Trophoblast cell (in vitro differentiated cells and primary cell): Measurements from ENCODE around the gene JUP.
A peak's percentile ranks its signal among the peaks of the same experiment; 100 is the strongest.

Experiments
- DNase-seq, 2 donors: peaks; one replicate each; pipeline ENCODE4 v3.0.0-alpha.2; 2016
- H2AFZ ChIP-seq: 2 replicates; pipeline ENCODE4 v1.6.1; 2013; ENCODE audit warnings: low read length, moderate library complexity, mild to moderate bottlenecking; ENCODE audit not compliant: insufficient read depth, poor library complexity
- H2AK5ac ChIP-seq: 2 replicates; pipeline ENCODE4 v1.6.1; 2013; ENCODE audit warnings: mild to moderate bottlenecking, low read length
- H2BK120ac ChIP-seq: 2 replicates; pipeline ENCODE4 v1.6.1; 2013; ENCODE audit warnings: low read length, mild to moderate bottlenecking, moderate library complexity; ENCODE audit not compliant: insufficient read depth, poor library complexity
- H2BK12ac ChIP-seq: 2 replicates; pipeline ENCODE4 v1.6.1; 2013; ENCODE audit warnings: mild to moderate bottlenecking, low read length, moderate library complexity
- H2BK5ac ChIP-seq: 2 replicates; pipeline ENCODE4 v1.6.1; 2013; ENCODE audit warnings: low read length, low read depth, moderate library complexity, mild to moderate bottlenecking; ENCODE audit not compliant: poor library complexity
- H3K14ac ChIP-seq: 2 replicates; pipeline ENCODE4 v1.6.1; 2013; ENCODE audit warnings: mild to moderate bottlenecking, low read length
- H3K18ac ChIP-seq: 2 replicates; pipeline ENCODE4 v1.6.1; 2013; ENCODE audit warnings: mild to moderate bottlenecking, low read length
- H3K23ac ChIP-seq: 2 replicates; pipeline ENCODE4 v1.6.1; 2013; ENCODE audit warnings: low read length
- H3K27ac ChIP-seq: 2 replicates; pipeline ENCODE4 v1.5.1; 2013; ENCODE audit warnings: low read depth, mild to moderate bottlenecking, inconsistent platforms, low read length, moderate library complexity
- H3K27me3 ChIP-seq: 2 replicates; pipeline ENCODE4 v1.6.1; 2013; ENCODE audit warnings: inconsistent platforms, mild to moderate bottlenecking, low read length, moderate library complexity; ENCODE audit not compliant: insufficient read depth
- H3K36me3 ChIP-seq, 2 experiments: 1 replicate in 1 of 2; 2 replicates in 1 of 2; pipeline ENCODE4 v1.6.1; 2013; ENCODE audit warnings: low read length in 2 of 2, mild to moderate bottlenecking in 2 of 2, moderate library complexity in 1 of 2; ENCODE audit not compliant: insufficient read depth in 2 of 2, control insufficient read depth in 1 of 2
- H3K4ac ChIP-seq: 2 replicates; pipeline ENCODE4 v1.6.1; 2013; ENCODE audit warnings: low read depth, mild to moderate bottlenecking, low read length, moderate library complexity
- H3K4me1 ChIP-seq, 2 experiments: 1 replicate in 1 of 2; 2 replicates in 1 of 2; pipeline ENCODE4 v1.6.1; 2013; ENCODE audit warnings: low read length in 2 of 2, mild to moderate bottlenecking in 2 of 2, moderate library complexity in 1 of 2; ENCODE audit not compliant: insufficient read depth in 2 of 2, control insufficient read depth in 1 of 2
- H3K4me2 ChIP-seq: 2 replicates; pipeline ENCODE4 v1.6.1; 2013; ENCODE audit warnings: inconsistent platforms, mild to moderate bottlenecking, low read length, moderate library complexity
- H3K4me3 ChIP-seq: 2 replicates; pipeline ENCODE4 v1.5.1; 2013; ENCODE audit warnings: mild to moderate bottlenecking, low read depth, low read length, inconsistent platforms
- H3K79me1 ChIP-seq: one replicate; pipeline ENCODE4 v1.6.1; 2013; ENCODE audit warnings: low read length
- H3K79me2 ChIP-seq: 2 replicates; pipeline ENCODE4 v1.6.1; 2013; ENCODE audit warnings: low read length, mild to moderate bottlenecking; ENCODE audit not compliant: control insufficient read depth, insufficient read depth, poor library complexity
- H3K9ac ChIP-seq: 2 replicates; pipeline ENCODE4 v1.6.1; 2013; ENCODE audit warnings: mild to moderate bottlenecking, low read length
- H3K9me3 ChIP-seq: 2 replicates; pipeline ENCODE4 v1.6.1; 2013; ENCODE audit warnings: low read depth, mild to moderate bottlenecking, control low read depth, inconsistent platforms, low read length; ENCODE audit not compliant: insufficient read depth
- H4K12ac ChIP-seq: 2 replicates; pipeline ENCODE4 v1.6.1; 2013; ENCODE audit warnings: low read depth, mild to moderate bottlenecking, low read length, moderate library complexity
- H4K8ac ChIP-seq: 2 replicates; pipeline ENCODE4 v1.6.1; 2013; ENCODE audit warnings: low read depth, mild to moderate bottlenecking, low read length, moderate library complexity
- H4K91ac ChIP-seq: one replicate; pipeline ENCODE4 v1.6.1; 2013; ENCODE audit warnings: low read depth, mild to moderate bottlenecking, low read length, moderate library complexity
- WGBS: extraction: QIAGEN DNeasy Blood & Tissue Kit; methylation state at CpG from one replicate; pipeline ENCODE4 v1.1.7; 2013; ENCODE audit warnings: missing lambda C conversion rate; ENCODE audit not compliant: insufficient read length, insufficient coverage; ENCODE audit errors: extremely low coverage; 5-methylcytosine and 5-hydroxymethylcytosine counted together

JUP gene

DNA sequence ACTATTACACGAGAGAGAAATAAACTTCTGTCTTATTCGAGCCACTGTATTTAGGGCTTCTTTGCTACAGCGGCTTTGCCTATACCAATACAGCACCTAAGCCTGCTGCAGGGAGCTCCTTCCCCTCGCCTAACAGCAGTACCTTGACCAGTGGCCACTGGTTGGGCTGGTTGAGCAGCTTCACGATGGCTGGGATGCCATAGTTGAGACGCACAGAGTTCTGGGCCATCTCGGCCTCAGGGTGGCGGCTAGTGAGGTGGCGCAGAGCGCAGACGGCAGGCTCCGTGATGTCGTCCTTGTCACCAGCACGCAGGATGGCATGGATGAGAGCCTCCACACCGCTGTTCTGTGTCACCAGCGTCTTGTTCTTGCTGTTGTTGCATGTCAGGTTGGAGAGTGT, 23.7 kb downstream of the JUP start:
- Histone ChIP-seq H3K79me1 (no peaks in the 10 kb centered on the region), H2AFZ (no peak overlapping the region), H2AK5ac (no peak overlapping the region), H2BK120ac (no peak overlapping the region), H3K4ac (no peak overlapping the region), H3K4me2 (no peak overlapping the region), H3K18ac (peak overlapping the region; percentile 8), H3K9me3 (peaks cover 12% of the 10 kb centered on the region), H3K27me3 (no peaks in the 10 kb centered on the region), H3K27ac (peak overlapping the region; percentile 36), H2BK5ac (no peak overlapping the region), H3K23ac (no peak overlapping the region), H4K12ac (no peak overlapping the region), H3K9ac (no peak overlapping the region), H3K36me3 (peaks cover 81 to 83% of the 10 kb centered on the region in 2 experiments), H2BK12ac (no peak overlapping the region), H4K8ac (no peak overlapping the region), H3K79me2 (no peaks in the 10 kb centered on the region), H3K4me1 (peaks cover 2 to 8% of the 10 kb centered on the region in 2 experiments), H3K14ac (no peak overlapping the region), H4K91ac (no peak overlapping the region), H3K4me3 (no peak overlapping the region)
- WGBS: no CpG with 5 or more reads among the region's 16 CpGs
- DNase-seq: peak; percentile 97 to 98

DNA sequence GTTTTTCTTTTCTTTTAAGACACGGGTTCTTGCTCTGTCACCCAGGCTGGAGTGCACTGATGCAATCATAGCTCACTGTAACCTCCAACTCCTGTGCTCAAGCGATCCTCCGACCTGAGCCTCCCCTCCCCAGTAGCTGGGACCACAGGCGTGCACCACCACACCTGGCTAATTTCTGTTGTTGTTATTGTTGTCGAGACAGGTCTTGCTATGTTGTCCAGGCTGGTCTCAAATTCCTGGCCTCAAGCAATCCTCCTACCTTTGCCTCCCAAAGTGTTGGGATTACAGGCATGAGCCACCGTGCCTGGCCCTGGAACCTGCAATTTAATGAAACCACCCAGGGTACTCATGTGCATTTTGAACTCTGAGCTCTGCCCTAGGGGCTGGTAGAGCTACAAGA, 24.1 kb downstream of the JUP start:
- Histone ChIP-seq H2AFZ (no peak overlapping the region), H3K4me1 (peaks cover 2 to 8% of the 10 kb centered on the region in 2 experiments), H2AK5ac (no peak overlapping the region), H3K4ac (no peak overlapping the region), H3K23ac (no peak overlapping the region), H3K4me3 (no peak overlapping the region), H3K27ac (no peak overlapping the region), H3K36me3 (peaks cover 80 to 83% of the 10 kb centered on the region in 2 experiments), H3K18ac (no peak overlapping the region), H2BK5ac (no peak overlapping the region), H3K9me3 (peaks cover 12% of the 10 kb centered on the region), H4K8ac (no peak overlapping the region), H3K14ac (no peak overlapping the region), H3K4me2 (no peak overlapping the region), H3K9ac (no peak overlapping the region), H3K79me1 (no peaks in the 10 kb centered on the region), H4K91ac (no peak overlapping the region), H4K12ac (no peak overlapping the region), H2BK120ac (no peak overlapping the region), H2BK12ac (no peak overlapping the region), H3K79me2 (no peaks in the 10 kb centered on the region), H3K27me3 (no peaks in the 10 kb centered on the region)
- DNase-seq: peak; percentile 64 to 90
- WGBS: no CpG with 5 or more reads among the region's 6 CpGs

DNA sequence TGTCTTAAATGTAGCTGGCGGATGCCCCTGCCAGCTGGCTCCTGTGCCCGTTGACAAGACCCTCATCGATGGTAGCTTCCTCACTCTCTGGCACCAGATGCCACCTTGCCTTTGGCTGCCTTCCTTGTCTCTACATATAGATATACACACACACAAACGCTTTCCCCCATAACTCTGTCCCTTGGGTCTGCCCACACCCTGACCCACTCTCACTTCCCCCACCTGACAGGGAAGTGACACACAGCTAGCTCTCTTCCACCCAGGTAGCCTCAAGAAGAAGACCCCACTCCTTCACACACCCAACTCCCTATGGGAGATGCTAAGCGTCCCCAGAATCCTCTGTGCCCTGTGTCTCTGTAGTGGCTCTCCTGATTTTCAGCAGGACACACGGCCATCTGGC, 25.6 kb downstream of the JUP start:
- no peak overlapping the region for H2AFZ ChIP-seq
- H3K79me2 ChIP-seq: no peaks in the 10 kb centered on the region
- no peak overlapping the region for H3K4ac ChIP-seq
- H3K4me2 ChIP-seq: no peak overlapping the region
- no peak overlapping the region for H4K91ac ChIP-seq
- no CpG with 5 or more reads among the region's 6 CpGs for WGBS
- no peak overlapping the region for H3K23ac ChIP-seq
- H2BK120ac ChIP-seq: no peak overlapping the region
- H3K4me3 ChIP-seq: no peak overlapping the region
- no peak overlapping the region for H2BK5ac ChIP-seq
- H4K12ac ChIP-seq: no peak overlapping the region
- H3K9me3 ChIP-seq: peaks cover 12% of the 10 kb centered on the region
- no peak overlapping the region for H4K8ac ChIP-seq
- H3K18ac ChIP-seq: no peak overlapping the region
- H3K79me1 ChIP-seq: no peaks in the 10 kb centered on the region
- H3K36me3 ChIP-seq: peaks cover 84 to 88% of the 10 kb centered on the region in 2 experiments
- H3K14ac ChIP-seq: no peak overlapping the region
- DNase-seq: no peak
- H3K9ac ChIP-seq: no peak overlapping the region
- H3K4me1 ChIP-seq: peaks cover 2 to 8% of the 10 kb centered on the region in 2 experiments
- no peaks in the 10 kb centered on the region for H3K27me3 ChIP-seq
- H2AK5ac ChIP-seq: no peak overlapping the region
- no peak overlapping the region for H3K27ac ChIP-seq
- H2BK12ac ChIP-seq: no peak overlapping the region

DNA sequence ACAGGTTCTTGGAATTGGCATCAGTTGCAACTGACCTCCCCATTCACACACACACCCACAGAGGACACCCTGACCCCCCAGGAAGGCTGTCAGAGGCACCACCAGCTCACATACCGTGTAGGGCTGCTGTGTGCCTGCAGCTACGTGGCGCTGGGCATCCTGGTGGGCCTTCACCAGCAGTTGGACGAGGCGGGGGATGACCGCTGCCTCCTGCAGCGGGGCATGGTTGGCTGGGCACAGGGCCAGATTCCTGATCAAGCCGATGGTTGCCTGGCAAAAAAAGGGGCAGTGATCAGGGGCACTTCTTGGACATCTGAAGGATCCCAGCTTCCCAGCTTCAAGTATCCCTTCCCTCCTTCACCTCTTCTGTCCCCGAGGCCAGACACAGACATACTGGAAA, 27.9 kb downstream of the JUP start:
- DNase-seq: no peak

More for the DNA sequence above, 27.9 kb downstream of the JUP start:
- H3K4me2 ChIP-seq: no peak overlapping the region
- H3K4me1 ChIP-seq: peaks cover 2 to 9% of the 10 kb centered on the region in 2 experiments
- H3K79me1 ChIP-seq: no peaks in the 10 kb centered on the region
- WGBS: no CpG with 5 or more reads among the region's 9 CpGs
- no peak overlapping the region for H3K14ac ChIP-seq
- H2BK12ac ChIP-seq: no peak overlapping the region
- H3K27ac ChIP-seq: no peak overlapping the region
- H2AK5ac ChIP-seq: no peak overlapping the region
- no peak overlapping the region for H3K9ac ChIP-seq
- H3K36me3 ChIP-seq: peaks cover 90 to 91% of the 10 kb centered on the region in 2 experiments
- H3K18ac ChIP-seq: no peak overlapping the region
- H2BK120ac ChIP-seq: no peak overlapping the region
- no peak overlapping the region for H4K91ac ChIP-seq
- H3K79me2 ChIP-seq: no peaks in the 10 kb centered on the region
- no peak overlapping the region for H3K4me3 ChIP-seq
- no peak overlapping the region for H3K23ac ChIP-seq
- no peak overlapping the region for H3K4ac ChIP-seq
- peaks cover 10% of the 10 kb centered on the region for H3K9me3 ChIP-seq
- no peak overlapping the region for H4K8ac ChIP-seq
- no peaks in the 10 kb centered on the region for H3K27me3 ChIP-seq
- H2AFZ ChIP-seq: no peak overlapping the region
- no peak overlapping the region for H4K12ac ChIP-seq
- no peak overlapping the region for H2BK5ac ChIP-seq
